HG02759 (cell line): ENCODE results near the gene DCAF11.
A peak's percentile ranks its signal among the peaks of the same experiment; 100 is the strongest.

Experiments
- ATAC-seq: cut with Tn5 transposase; IDR thresholded peaks from one replicate; pipeline ENCODE4 v1.9.1; 2021; ENCODE audit warnings: mild to moderate bottlenecking, moderate library complexity; ENCODE audit not compliant: unreplicated experiment

Gene DCAF11

DNA sequence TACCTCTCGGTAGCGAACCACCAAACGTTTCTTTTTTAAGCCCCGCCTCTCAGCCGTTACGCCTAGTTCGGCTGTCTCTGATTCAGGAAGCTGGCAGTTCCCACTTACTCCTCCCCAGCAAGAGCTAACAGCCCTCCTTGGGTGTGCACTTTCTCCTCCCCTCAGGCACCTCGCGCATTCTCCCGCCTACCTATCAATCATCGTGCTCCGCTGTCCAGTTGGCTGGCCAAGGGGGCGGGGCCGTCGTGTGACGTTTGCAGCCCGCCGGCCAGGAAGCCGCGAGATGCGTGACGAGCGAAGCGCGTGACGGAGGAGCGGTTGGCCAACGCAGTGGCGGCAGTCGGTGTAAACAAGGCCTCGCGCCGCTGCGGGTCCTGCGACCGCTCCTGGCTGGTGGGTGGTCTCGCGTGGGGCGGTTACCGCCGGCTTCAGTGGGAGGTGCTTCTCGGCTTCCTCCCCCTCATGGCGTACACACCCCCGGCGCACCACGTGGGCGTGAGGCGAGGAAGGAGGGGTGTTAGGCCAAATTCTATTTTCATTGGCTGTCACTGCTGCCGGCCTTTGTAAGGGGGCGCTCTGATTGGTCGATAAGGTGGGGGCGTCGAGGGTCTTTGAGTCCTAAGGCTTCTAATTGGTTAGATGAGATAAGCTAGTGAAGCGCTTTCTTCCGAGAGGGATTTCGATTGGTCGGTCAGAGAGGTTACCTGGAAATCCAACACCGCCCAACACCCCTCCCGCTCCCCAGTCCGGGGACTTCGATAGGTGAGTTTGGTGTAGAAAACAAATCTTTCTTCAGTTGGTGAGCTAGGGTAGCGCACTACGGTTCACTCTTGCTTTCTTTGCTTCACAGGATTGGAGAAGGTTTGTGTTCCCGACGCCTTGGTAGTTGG, at the start of gene DCAF11, which contains the start of gene NRL:
Gene DCAF11 (plus strand): TSS at position 246 of the 890 bp plus-strand sequence. CDS start 818 bp downstream, outside the sequence.
Gene NRL (minus strand): TSS at position 418 of the 890 bp plus-strand sequence. CDS start 32,101 bp downstream, outside the sequence.
- ATAC-seq, result peak; percentile 83

DNA sequence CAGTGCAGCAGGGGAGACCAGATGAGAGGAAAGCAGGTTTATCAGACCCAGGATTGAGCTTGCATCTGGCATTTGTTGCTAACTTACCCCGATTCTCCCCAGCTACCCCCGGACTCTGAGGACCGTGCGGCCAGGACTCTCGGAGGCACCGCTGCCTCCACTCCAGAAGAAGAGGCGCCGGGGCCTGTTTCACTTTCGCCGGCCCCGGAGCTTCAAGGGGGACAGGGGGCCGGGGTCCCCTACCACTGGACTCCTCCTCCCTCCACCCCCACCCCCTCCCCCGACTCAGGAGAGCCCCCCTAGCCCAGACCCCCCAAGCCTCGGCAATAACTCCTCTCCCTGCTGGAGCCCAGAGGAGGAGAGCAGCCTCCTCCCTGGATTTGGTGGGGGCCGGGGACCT, 49.7 kb upstream of the DCAF11 start:
- ATAC-seq, result no peak

GRCh38 chr14:24065408-24065807, 49.2 kb upstream of the DCAF11 start:
- no peak for ATAC-seq

GRCh38 chr14:24066496-24067132, 48.0 kb upstream of the DCAF11 start:
- no peak for ATAC-seq

GRCh38 chr14:24067133-24068082, 47.2 kb upstream of the DCAF11 start:
- ATAC-seq, result no peak

GRCh38 chr14:24068711-24069410, 45.7 kb upstream of the DCAF11 start:
- no peak for ATAC-seq

DNA sequence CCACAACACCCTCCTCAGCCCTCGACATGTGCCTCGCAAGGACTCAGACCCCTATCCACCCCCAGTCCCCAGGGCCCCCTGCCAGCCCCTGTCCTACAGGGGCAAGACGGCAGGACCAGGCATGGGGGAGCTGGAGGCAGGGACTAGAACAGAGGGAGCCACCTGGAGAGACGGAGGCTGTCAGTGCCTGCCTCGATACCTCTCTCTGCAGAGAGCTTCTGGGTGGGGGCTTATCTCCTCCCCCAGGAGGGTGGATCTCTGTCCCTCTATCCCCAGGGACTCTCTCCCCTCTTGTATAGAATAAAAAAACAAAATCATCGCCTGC, 45.2 kb upstream of the DCAF11 start:
- no peak for ATAC-seq

- ATAC-seq, result no peak
Measured at GRCh38 chr14:24070285-24071143, 44.1 kb upstream of the DCAF11 start.

DNA sequence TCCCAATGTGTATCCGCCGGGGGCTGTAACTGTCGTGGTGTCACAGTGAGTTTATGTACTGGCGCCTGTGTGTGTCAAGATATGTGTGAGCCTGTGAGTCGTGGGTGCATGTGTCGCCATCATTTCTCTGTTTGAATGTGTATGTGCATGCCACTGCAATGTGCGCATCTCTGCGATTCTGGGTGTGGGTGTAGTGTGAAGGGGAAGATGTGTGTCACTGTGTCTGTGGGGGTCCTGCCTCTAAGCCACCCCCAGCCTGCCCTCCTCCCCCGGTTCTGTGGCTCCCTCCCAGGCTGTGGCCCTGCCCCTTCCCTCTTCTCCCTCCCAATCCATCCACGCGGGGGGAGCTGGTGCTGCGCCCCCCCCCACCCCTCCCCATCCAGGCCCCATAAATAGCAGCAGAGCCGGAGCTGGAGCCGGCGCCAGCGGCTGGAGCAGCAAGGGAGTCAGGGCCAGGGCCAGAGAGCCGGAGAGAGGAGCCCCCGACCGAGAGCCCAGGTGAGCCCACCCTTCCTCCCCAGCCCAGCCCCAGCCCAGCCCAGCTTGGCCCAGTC, 43.4 kb upstream of the DCAF11 start, which contains the start of gene CPNE6:
Gene CPNE6 (plus strand): TSS at position 419 of the 554 bp plus-strand sequence. CDS start 1,375 bp downstream, outside the sequence.
- ATAC-seq, result no peak

DNA sequence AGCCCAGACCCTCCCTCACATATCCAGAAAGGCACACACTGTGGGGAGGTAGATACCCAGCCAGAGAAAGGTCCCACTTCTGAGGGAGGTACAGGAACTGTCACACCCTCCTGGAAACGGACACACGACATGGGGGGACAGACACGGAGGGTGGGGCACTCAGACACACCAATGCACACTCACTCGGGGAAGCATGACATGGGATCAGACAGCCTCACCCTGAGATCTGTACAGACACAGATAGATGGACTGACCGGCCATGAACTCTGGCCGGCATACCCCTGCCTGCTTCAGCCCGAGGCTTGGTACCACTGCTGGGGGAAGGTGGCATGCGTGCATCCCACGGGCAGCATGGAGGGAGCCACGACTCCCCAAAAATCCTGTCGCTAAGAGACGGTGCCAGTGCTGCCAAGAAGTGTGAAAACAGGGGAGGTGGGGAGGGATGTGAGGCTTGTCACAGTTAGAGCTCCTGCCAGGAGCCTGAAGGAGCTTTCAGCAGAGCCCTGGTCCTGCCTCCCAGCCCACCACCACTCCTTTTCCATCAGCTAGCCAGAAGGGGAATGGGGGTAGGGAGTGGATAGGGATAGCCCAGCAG, 42.6 kb upstream of the DCAF11 start:
- ATAC-seq, result no peak

DNA sequence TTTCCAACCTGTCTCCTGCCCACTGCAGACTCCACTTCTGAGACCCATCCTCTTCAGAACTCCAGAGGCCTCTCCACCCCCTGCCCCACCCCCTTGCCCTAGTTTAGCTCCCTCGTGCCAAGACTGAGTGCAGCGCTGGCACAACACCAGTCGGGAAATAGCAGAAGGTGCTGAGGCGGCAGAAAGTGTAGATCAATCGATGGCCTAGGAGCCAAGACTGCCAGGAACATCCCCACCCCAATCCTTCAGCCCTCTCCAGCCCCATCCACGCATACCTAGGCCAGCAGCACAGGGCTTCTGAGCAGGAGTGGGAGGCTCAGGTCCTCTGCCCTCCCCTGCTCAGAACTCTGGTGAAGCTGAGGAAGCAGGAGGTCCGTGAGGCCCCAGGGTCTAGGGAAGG, 42.1 kb upstream of the DCAF11 start:
- ATAC-seq, result no peak

- ATAC-seq, result no peak
Measured at GRCh38 chr14:24072881-24073877, 41.4 kb upstream of the DCAF11 start.

GRCh38 chr14:24074625-24075484, 39.7 kb upstream of the DCAF11 start:
- ATAC-seq, result no peak

DNA sequence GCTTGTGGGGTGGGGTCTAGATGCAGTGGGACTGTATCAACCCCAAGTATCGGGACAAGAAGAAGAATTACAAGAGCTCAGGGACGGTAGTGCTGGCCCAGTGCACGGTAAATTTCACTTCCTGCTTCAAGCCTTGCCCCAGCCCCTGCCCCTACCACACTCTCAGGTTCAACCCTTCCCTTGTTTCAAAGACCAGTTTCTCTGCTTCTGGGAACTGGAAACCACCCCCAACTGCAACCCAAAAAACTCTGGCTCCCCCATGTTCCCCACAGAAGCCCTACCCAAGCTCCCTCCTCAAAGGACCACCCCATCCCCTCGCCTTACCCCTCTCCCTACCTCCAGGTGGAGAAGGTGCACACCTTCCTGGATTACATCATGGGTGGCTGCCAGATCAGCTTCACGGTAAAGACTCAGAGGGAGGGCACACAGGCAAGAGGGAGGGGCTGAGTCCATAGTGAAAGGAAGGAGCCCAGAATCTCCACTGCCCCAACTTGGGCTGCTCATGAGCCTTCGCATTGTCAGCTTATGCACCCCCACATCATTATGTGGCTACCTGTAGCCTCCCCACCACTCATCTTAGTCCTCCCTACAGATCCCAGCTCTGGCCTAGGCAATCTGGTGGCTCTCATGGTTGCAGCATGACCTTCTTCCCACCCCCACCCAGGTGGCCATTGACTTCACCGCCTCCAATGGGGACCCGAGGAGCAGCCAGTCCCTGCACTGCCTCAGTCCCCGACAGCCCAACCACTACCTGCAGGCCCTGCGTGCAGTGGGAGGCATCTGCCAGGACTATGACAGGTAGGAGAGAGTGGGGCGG, 38.9 kb upstream of the DCAF11 start:
- ATAC-seq, result peak; percentile 45

DNA sequence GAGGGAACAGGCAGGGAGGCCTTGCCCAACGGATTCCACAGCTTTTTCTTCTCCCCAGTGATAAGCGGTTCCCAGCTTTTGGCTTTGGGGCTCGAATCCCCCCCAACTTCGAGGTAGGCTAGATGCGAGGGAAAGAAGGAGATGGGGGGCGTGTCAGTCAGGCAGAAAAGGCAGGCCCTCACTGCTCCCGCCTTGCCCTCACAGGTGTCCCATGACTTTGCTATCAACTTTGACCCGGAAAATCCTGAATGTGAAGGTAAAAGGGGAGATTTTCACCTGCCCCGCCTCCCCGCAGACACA, 38.3 kb upstream of the DCAF11 start:
- no peak for ATAC-seq

DNA sequence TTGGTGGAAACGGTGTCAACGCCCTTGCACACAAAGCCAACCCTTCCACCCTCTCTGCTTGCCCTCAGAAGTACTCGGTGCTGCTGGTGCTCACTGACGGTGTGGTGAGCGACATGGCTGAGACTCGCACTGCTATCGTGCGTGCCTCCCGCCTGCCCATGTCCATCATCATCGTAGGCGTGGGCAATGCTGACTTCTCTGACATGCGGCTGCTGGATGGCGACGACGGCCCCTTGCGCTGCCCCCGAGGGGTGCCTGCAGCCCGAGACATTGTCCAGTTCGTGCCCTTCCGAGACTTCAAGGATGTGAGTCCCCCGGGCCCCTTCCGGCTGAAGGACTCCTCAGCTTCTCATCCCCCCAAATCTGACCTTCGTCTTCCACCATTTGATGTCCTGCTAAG, 37.5 kb upstream of the DCAF11 start:
- no peak for ATAC-seq
